ENCODE data around the gene TTBK2. TPM values are rescaled to one million over a fixed set of nuclear protein-coding genes. Genes with fewer than 3 reads are reported as not detected.

TTBK2 gene
- polyA plus RNA-seq, 1 donor from 2014 or later, result 15.2 TPM

DNA sequence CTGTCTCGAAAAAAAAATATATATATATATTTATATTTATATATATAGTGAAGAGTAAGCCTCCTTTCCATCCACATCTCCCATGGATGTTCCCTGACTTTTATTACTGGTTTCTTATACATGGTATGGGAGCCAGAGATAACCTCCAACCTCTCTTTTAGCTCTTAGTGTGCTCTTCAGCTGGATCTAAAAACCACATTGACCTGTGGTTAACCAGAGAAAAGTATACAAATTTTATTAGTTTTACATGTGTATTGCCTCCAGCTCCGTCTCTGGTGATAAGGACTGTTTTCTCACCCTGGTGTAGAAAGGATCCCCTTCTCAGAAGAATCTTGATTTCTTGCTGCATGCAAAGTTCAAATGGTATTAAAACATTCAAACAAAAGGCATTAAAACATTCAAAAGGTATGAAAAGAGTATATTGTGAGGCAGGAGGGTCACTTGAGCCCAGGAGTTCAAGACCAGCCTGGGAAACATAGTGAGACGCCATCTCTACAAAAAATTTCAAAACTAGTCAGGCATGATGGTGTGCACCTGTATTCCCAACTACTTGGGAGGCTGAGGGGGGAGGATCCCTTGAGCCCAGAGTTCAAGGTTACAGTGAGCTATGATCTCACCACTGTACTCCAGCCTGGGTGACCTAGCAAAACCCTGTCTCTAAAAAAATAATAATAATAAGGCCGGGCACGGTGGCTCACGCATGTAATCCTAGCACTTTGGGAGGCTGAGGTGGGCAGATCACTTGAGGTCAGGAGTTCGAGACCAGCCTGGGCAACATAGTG is 13.5 kb upstream of the TTBK2 start:
- H4K20me1 ChIP-seq (ENCODE audit: insufficient read depth), result no peaks in the 10 kb centered on the region
- TF ChIP-seq, protein P1, sequence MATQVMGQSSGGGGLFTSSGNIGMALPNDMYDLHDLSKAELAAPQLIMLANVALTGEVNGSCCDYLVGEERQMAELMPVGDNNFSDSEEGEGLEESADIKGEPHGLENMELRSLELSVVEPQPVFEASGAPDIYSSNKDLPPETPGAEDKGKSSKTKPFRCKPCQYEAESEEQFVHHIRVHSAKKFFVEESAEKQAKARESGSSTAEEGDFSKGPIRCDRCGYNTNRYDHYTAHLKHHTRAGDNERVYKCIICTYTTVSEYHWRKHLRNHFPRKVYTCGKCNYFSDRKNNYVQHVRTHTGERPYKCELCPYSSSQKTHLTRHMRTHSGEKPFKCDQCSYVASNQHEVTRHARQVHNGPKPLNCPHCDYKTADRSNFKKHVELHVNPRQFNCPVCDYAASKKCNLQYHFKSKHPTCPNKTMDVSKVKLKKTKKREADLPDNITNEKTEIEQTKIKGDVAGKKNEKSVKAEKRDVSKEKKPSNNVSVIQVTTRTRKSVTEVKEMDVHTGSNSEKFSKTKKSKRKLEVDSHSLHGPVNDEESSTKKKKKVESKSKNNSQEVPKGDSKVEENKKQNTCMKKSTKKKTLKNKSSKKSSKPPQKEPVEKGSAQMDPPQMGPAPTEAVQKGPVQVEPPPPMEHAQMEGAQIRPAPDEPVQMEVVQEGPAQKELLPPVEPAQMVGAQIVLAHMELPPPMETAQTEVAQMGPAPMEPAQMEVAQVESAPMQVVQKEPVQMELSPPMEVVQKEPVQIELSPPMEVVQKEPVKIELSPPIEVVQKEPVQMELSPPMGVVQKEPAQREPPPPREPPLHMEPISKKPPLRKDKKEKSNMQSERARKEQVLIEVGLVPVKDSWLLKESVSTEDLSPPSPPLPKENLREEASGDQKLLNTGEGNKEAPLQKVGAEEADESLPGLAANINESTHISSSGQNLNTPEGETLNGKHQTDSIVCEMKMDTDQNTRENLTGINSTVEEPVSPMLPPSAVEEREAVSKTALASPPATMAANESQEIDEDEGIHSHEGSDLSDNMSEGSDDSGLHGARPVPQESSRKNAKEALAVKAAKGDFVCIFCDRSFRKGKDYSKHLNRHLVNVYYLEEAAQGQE (IDR thresholded peaks at IDR 0.05; ENCODE audit: borderline replicate concordance), result no peak
- TF ChIP-seq MXI1 (conservative IDR thresholded peaks at IDR 0.05; ENCODE audit: poor library complexity, severe bottlenecking), result no peak
- no peak for TF ChIP-seq SMC3 (conservative IDR thresholded peaks at IDR 0.05; ENCODE audit: poor library complexity)
- TF ChIP-seq RAD21 (conservative IDR thresholded peaks at IDR 0.05), result no peak
- TF ChIP-seq EZH2 (IDR thresholded peaks at IDR 0.05; ENCODE audit: borderline replicate concordance, insufficient read depth, low read length, poor library complexity, severe bottlenecking), result no peak
- TF ChIP-seq EP300 (conservative IDR thresholded peaks at IDR 0.05; ENCODE audit: poor library complexity, severe bottlenecking), result no peak
- TF ChIP-seq, protein P2, sequence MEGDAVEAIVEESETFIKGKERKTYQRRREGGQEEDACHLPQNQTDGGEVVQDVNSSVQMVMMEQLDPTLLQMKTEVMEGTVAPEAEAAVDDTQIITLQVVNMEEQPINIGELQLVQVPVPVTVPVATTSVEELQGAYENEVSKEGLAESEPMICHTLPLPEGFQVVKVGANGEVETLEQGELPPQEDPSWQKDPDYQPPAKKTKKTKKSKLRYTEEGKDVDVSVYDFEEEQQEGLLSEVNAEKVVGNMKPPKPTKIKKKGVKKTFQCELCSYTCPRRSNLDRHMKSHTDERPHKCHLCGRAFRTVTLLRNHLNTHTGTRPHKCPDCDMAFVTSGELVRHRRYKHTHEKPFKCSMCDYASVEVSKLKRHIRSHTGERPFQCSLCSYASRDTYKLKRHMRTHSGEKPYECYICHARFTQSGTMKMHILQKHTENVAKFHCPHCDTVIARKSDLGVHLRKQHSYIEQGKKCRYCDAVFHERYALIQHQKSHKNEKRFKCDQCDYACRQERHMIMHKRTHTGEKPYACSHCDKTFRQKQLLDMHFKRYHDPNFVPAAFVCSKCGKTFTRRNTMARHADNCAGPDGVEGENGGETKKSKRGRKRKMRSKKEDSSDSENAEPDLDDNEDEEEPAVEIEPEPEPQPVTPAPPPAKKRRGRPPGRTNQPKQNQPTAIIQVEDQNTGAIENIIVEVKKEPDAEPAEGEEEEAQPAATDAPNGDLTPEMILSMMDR (IDR thresholded peaks at IDR 0.05; ENCODE audit: poor library complexity, severe bottlenecking), result no peak
- TF ChIP-seq TAF1 (IDR thresholded peaks at IDR 0.05; ENCODE audit: low read depth), result no peak
- TF ChIP-seq POLR2AphosphoS5 (IDR thresholded peaks at IDR 0.05), result no peak

GRCh38 chr15:42932833-42933515 is 12.4 kb upstream of the TTBK2 start:
- Histone ChIP-seq H3K9ac (ENCODE audit: low read length) (no peak overlapping the region), H3K9me3 (ENCODE audit: low read length) (no peaks in the 10 kb centered on the region), H3K27me3 (ENCODE audit: insufficient read depth, low read depth, low read length) (no peaks in the 10 kb centered on the region), H3F3A (ENCODE audit: insufficient read depth, low read length, poor library complexity, severe bottlenecking) (no peaks in the 10 kb centered on the region), H2AFZ (ENCODE audit: low read depth, low read length) (no peak overlapping the region), H3K9me2 (ENCODE audit: insufficient read depth, low read length) (no peaks in the 10 kb centered on the region), H3K36me3 (ENCODE audit: insufficient read depth, low read length) (no peaks in the 10 kb centered on the region), H3K4me3 (ENCODE audit: low read length) (no peak overlapping the region), H3K4me2 (ENCODE audit: low read length) (no peak overlapping the region), H4K20me1 (ENCODE audit: insufficient read depth) (no peaks in the 10 kb centered on the region), H3K79me2 (replicated peaks; ENCODE audit: insufficient read depth, low read length) (no peaks in the 10 kb centered on the region), H3K27ac (ENCODE audit: low read length) (no peak overlapping the region)
- TF ChIP-seq, protein P2 (IDR thresholded peaks at IDR 0.05; ENCODE audit: poor library complexity, severe bottlenecking), result no peak
- TF ChIP-seq MXI1 (conservative IDR thresholded peaks at IDR 0.05; ENCODE audit: poor library complexity, severe bottlenecking) (no peak), EP300 (conservative IDR thresholded peaks at IDR 0.05; ENCODE audit: poor library complexity, severe bottlenecking) (no peak), RAD21 (conservative IDR thresholded peaks at IDR 0.05) (no peak), POLR2AphosphoS5 (IDR thresholded peaks at IDR 0.05) (no peak), EZH2 (IDR thresholded peaks at IDR 0.05; ENCODE audit: borderline replicate concordance, insufficient read depth, low read length, poor library complexity, severe bottlenecking) (no peak), SMC3 (conservative IDR thresholded peaks at IDR 0.05; ENCODE audit: poor library complexity) (no peak), TAF1 (IDR thresholded peaks at IDR 0.05; ENCODE audit: low read depth) (no peak)
- TF ChIP-seq, protein P1 (IDR thresholded peaks at IDR 0.05; ENCODE audit: borderline replicate concordance), result no peak

More for the DNA sequence above, 13.5 kb upstream of the TTBK2 start:
- no peak overlapping the region for H3K9ac ChIP-seq (ENCODE audit: low read length)
- H3K79me2 ChIP-seq (replicated peaks; ENCODE audit: insufficient read depth, low read length), result no peaks in the 10 kb centered on the region
- no peaks in the 10 kb centered on the region for H3K36me3 ChIP-seq (ENCODE audit: insufficient read depth, low read length)
- no peak overlapping the region for H3K27ac ChIP-seq (ENCODE audit: low read length)
- H3F3A ChIP-seq (ENCODE audit: insufficient read depth, low read length, poor library complexity, severe bottlenecking), result no peaks in the 10 kb centered on the region
- H3K9me3 ChIP-seq (ENCODE audit: low read length), result no peaks in the 10 kb centered on the region
- no peaks in the 10 kb centered on the region for H3K27me3 ChIP-seq (ENCODE audit: insufficient read depth, low read depth, low read length)
- H3K4me2 ChIP-seq (ENCODE audit: low read length), result no peak overlapping the region
- H3K9me2 ChIP-seq (ENCODE audit: insufficient read depth, low read length), result no peaks in the 10 kb centered on the region
- H2AFZ ChIP-seq (ENCODE audit: low read depth, low read length), result no peak overlapping the region
- H3K4me3 ChIP-seq (ENCODE audit: low read length), result no peak overlapping the region
